ENCODE results near the gene ARHGEF16.

DNA sequence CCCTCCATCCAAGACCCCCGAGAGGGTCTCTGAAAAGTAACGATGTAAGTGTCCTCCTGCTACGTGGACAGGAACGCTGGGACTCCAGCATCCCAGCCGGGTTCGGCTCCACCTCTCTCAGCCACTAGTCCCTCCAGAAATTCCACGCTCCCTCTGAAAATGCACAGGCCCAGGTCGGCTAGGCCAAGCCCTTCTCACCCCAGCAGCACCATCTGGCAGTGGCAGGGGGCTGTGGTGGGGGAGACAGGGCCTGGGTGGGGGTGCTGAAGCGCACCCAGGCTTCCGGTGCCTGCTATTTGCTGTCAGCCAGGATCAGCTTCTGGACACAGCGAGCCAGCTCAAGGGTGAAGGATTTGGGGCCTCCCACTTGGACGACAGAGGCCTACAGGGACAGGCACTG, 73.3 kb downstream of the ARHGEF16 start:
- TF ChIP-seq EZH2 (IDR thresholded peaks at IDR 0.05; ENCODE audit: insufficient read depth, poor library complexity, severe bottlenecking) (no peak), EZH2phosphoT487 (IDR thresholded peaks at IDR 0.05; ENCODE audit: insufficient read depth, low read depth) (no peak)

All from GM23248 (cell line).